Measurements from ENCODE around the gene DFFB.

The DFFB gene

DNA sequence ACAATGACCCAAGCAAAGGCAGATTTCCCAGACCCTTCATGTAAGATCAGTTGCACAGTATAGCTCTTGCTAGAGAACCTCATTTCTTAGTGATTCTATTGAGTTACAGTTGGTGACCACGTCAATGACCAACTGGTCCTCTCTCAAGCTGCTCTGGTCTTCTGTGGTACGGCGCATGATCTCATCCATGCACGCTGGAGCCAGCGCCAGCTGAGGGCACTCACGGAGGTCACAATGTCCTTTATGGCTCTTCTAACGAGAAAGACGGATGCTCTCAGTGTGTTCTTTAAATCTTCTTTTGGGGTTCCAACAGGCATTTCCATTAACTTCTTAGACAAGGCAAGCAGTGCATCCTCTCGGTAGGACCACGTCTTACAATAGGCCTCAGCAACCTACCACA is 22.6 kb upstream of the DFFB start:
- DNase-seq = no peak

DNA sequence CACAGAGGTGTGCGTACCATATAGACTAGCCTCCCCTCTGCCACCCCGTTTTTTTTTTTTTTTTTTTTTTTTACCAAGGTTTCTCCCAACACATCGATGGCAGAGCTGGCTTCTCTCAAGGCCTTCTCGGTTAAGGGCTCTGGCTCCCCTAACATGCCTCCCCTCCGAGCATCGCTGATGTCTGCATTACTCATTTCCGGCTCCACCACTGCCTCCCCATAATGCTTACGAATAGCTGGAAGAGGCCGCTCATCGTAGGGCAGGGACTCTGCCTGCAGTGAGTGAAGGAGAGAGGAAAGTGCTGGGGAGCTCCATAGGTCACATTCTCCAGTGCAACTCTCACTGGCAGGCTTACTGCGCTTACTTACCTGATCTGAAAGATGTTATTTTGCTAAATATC is 20.9 kb upstream of the DFFB start:
- DNase-seq = no peak

DNA sequence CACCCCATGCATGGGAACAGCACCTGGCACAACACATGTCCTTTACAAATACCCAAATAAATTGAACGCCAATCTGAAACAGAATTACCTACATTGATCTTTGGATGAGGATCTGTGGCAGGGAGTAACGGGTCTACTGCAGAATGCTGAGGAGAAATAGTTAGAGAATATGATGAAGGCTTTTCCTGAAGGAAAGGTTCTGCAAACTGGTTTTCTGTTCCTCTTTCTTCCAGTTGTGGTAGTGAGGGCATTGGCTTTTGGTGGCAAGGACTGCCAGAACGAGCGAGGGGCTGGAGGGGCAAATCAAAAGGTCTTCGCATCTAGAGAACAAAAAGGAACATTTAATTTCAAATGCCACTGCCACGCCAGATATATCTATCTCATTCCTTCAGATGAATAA is 20.1 kb upstream of the DFFB start:
- DNase-seq = no peak

DNA sequence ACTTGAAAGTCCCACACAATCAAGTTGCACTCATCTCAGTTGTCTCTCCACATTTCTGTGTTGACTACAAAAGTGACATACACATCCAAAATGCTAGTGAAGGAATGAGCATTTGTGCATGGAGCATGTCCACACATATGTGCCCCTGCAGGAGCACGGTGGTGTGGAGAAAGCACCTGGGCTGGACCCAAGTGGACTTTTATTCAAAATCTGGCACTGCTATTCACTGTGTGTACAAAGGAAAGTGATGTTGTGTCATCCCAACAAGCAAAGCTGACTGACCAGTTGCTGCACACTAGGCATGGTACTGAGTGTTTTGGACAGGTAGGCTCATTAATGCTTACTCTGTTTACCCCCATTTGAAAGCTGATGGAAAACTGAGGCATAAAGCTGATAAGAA is 19.6 kb upstream of the DFFB start:
- no peak for DNase-seq

DNA sequence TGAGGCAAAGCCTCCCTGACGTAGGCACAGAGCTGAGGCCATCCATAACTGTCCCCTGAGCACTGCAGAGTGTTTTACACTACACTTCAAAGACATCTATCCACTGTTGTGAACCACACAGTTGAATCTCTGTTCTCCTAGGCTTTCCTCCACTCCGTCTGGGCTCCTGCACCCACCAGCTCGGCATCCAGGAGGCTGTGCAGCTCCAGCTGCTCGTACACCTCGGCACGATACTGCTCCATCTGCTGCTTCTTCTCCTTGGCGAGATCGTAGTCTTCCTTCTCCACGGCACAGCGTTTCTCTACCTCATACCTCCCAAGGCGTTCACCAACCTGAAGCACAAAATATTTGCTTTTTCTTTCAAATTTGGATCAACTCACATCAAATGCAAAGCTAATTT is 18.5 kb upstream of the DFFB start:
- no peak for DNase-seq

DNA sequence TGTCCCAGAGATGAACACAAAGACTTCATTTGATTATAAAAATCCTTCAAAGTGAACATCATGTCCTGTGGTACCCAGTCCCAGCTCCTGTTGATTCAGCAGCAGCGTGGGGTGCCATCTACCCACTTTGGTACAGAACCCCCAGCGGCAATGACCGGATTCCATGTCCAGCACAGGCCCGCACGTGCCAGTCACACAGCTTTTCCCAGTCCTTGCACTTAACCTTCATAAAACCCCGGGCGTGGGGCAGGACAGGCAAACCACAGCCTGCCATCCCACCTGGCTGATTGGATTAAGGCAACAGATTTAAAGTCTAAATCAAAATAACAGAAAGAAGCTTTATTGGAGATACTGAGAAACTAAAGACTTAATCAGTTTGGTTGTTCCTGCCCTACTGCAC is 15.8 kb upstream of the DFFB start:
- DNase-seq = no peak

DNA sequence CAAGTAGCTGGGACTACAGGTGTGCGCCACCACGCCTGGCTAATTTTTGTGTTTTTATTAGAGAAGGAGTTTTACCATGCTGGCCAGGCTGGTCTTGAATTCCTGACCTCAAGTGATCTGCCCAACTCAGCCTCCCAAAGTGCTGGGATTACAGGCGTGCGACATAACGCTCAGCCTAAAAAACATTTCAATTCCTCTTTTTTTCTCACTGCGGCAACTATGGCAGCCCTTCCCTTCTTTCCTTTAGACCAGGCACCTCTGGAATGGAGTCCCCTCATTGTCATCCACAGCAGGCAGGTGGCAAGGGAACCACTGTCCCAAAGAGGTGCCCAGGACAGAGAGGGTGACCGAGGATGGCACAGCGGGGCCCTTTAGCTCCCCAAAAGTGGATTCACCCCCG is 14.4 kb upstream of the DFFB start:
- no peak for DNase-seq

DNA sequence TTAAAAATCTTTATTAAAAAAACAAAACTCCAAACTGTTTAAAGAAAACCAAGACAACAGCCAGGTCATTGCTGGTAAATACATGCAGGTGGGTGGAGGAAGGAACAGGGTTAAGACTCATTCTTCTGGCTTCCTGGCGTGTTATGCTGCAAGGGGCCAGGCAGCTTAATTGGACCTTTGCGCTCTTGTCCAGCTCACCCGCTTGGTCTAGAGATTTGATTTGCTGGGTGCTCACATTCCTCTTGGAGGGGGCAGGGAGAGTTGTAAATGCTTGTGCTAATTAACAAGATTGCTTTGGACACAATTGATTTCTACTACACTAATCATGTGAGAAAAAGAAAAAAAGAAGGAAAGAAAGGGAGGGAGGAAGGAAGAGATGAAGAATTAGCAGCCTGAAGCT is 10.7 kb upstream of the DFFB start:
- DNase-seq = no peak

DNA sequence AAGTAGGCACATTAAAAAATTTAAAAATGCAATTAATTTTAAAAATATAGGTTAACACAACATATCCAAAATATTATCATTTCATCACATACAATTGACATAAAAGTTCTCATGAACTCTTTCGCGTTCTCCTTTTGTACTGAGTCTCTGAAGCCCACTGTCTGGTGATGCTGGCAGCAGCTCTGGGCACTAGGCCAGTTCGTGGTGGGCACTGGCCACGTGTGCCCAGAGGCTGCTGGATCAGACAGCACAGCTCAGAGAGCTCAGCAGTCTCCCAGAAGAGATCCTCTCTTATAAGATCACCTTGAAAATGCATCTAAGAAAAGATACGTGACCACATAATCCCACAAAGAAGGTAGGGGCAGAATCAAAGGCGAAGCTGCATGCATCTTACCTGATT is 10.2 kb upstream of the DFFB start:
- DNase-seq = no peak

DNA sequence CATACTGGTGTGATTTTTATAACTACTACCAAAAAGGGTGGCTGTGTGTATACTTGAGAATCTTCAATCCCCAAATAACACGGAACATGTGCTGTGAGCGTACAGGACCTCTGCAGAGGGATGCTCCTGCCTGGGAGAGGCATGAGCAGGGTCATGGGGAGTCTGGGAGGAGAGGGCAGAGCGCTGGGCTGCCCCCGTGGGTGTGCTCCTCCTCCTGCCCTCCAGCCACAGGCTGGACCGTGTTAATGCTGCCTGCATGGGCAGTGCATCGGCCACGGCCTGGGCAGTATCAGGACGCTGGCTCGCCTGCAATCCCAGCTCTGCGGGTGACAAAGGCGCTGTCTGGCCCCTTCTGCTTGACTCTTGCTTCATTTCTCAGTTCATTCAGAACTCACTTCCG is 6.4 kb upstream of the DFFB start:
- no peak for DNase-seq

DNA sequence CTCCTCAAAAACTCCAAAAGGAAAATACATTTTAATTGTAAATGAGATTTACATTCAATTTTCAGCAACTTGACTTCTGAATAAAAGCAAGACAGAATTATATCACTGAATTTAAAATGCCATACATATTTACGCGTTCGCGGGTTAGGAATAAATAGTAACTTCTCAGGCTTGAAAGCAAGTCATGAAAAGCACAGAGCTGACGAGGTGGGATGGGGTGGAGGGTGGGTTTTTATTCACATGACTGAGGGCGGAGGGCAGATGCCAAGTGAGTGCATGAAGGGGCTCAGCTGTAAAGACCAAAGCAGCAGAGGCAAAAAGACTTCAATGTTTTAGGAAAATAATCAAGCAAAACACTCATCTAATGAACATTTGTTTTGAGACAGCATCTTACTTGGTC is 6.0 kb upstream of the DFFB start:
- DNase-seq = no peak

DNA sequence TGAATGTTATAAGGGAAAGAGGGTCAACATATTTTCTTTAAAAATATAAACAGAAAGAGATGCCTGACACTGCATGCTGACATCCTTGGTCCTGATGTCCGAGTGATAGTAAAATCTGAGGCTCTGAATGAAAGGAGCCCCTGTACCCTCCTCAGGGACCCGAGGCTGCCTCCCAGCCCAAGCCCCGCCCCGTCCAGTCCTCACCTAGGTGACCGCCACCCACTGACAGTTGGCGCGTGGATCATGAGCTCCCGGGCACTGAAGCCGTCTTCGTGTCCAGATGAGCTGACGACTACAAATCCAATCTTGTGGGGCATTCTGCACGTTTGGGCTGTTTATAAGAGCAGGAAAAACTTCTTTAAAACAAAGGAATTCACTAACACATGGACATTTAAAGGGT is 5.2 kb upstream of the DFFB start:
- no peak for DNase-seq

DNA sequence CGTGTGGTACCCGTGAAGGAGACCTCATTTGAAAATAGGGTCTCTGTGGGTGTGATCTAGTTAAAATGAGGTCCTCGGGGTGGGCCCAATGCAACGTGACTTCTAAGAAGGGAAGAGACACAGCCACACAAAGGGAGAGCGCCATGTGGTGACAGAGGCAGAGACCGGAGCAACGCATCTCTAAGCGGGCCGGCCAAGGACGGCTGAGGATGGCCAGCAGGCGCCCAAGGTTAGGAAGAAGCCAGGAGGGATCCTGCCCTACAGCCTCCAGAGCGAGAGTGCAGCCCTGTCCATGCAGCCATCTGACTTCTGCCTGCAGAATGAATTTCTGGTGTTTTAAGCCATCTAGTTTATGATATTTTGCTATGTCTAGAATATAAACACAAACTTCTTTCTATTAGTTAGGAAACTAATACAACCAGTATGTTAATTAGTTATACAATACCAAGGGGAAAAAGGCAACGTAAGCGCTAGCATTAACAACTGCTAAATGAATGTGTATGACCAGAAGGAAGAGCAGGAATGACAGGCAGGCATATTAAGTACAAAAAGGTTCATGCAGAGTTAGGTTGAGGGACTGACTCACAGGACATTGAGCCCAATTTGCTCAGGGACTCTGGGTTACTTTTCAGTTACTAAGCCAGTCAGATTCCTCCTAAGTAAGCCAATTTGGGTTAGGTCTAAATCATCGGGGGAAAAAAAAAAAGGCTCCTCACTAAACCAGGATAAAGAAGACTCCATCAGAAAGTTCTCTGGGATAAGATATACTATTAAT is 4.4 kb upstream of the DFFB start:
- DNase-seq = no peak

DNA sequence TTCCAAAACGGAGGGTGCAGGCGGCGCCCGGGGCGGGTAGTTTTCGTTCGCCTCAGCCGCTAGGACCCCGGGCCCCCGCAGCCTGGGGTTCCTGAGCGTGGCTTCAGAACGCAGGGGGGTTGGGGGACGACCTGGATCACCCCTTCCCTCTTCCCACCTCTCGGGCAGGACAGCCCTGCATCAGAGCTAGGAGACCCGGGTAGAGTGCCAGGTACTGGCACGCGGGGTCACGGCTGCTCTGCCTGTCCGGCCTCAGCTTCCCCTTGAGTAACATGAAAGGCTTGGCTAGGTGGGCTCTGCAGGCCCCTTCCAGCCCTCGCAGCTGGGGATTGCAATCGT is 484 bp downstream of the DFFB start:
- DNase-seq = no peak

DNA sequence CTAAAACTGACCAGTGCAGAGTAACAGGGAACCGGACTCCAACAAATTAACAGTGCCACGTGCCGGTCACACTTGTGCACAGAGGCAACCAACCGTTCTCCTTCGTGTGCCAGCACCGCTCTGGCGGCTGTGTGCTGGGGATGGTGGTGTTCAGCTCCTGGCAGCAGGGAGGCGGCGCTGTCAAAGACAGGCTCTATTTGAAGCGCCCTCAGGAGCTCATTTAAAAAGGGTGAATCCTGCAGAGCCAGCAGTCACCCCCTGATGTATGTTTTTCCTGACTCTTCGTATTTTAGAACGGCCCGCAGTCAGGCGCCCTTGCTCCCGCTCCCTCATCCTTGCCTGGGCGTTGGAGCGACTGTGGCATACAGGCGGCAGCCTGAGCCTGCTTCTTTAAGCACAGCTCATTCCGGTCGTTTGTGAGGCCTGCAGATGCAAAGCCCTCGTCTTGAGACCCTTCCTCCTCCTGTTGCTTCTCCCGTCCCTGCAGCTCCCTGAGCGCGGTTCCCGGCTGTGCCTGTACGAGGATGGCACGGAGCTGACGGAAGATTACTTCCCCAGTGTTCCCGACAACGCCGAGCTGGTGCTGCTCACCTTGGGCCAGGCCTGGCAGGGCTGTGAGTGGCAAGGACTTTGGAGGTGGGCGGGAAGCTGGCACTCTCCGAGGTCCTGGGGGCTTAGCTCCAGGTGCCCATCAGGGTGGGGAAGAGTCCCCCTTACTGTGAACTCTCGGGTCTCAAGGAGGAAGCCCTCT is 1.1 kb downstream of the DFFB start:
- DNase-seq = peak; percentile 13

DNA sequence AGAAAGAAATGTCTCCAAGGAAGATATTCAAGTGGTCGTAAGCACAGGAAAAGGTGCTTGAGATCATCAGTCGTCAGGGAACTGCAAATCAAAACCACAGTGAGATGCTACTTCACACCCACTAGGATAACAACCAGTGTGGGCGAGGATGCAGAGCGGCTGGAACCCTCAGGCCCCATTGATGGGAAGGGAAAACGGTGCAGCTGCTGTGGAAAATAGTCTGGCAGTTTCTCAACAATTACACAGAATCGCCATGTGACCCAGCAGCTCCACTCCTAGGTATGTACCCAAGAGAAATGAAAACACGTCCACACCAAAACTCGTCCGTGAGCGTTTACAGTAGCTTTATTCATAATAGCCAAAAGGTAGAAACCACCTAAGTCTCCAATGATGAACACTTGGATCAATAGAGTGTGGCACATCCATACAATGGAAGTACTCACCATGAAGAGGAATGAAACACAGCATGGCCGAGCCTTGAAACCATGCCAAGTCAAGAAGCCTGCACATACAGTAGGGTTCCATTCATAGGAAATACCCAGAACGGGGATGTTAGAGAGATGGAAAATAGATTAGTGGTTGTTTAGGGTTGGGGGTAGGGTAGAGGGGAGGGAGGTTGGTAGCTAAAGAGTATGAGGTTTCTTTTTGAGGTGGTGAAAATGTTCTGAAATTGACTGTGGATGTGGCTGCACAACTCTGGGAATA is 6.1 kb downstream of the DFFB start:
- no peak for DNase-seq

DNA sequence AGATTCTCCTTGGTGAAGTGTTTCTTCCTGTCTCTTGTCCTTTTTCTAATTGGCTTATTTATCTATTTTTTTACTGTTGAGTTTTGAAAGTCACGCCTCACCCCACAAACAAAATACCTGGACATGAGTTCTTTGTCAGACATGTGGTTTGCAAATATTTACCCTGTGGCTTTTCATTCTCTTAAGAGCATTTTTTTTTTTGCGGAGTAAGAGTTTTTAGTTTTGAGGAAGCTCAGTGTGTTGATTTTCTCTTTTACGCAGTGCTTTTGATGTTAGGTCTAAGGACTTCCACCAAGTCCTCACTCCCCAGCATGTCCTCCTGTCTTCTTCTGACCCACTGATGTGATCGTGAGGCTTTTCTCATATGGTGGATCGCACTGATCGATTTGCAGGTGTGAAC is 7.6 kb downstream of the DFFB start:
- DNase-seq = no peak

DNA sequence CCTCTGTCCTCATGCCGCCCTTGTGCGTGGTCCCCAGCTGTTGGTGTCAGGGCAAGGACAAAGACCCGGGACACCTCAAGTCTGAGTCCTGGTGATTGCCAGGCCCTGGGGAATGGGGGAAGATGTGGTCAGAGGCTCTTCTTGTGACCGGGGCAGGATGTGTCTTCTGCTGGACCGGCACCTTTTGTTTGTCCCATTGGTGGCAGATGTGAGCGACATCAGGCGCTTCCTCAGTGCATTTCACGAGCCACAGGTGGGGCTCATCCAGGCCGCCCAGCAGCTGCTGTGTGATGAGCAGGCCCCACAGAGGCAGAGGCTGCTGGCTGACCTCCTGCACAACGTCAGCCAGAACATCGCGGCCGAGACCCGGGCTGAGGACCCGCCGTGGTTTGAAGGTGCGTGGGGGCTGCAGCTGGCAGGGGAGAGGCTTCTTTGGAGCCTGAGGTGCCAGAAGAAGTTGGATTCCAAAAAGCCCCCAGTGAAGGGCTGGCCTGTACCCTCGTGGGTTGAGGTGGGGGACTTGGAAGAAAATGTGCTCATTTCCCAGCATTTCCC is 8.4 kb downstream of the DFFB start:
- no peak for DNase-seq

DNA sequence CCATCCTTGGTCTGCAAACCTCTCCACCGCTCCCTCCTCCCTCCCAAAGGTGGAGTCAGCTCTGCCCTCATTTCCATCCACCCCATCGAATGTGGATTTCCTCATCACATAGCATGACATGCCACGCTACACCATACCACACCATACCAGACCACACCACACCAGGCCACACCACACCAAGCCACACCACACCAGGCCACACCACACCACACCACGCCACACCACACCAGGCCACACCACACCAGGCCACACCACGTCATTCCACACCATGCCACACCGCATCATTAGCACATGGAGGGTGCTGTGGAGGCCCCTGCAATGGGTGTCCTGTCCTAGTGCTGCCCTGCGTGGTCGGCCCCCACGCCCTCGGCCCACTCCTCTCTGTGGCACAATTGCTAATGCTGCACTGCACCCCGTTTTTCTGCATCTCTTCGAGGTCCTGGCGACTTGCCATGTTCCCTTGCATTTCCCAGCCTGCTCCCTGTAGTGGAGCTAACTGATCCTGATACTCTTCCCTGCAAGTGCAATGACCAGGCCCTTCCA is 11.3 kb downstream of the DFFB start:
- no peak for DNase-seq

DNA sequence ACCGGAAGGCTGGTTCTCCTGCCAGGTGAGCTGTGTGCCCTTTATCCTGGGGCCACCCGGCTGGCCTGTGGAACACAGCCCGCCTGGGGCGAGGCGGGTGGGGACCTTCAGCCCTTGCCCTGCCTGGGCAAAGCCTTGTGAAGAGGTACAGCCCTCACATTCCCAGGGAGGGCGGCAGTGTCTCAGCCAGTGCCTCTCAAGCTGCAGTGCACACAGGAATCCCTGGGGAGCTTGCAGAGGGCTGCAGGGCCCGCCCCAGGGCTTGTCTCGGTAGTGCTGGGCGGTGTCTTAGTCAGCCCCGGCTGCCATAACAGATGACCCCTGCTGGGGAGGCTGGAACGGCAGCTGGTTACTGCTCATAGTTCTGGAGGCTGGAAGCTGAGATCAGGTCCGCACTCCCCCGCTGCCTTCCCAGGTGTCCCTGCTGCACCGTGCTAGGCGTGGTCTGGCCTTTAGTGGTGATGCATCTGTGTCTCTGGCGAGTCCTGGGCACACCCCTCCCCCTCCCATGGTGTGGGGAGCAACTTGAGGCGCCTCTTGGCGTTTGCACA is 12.6 kb downstream of the DFFB start:
- DNase-seq = no peak

DNA sequence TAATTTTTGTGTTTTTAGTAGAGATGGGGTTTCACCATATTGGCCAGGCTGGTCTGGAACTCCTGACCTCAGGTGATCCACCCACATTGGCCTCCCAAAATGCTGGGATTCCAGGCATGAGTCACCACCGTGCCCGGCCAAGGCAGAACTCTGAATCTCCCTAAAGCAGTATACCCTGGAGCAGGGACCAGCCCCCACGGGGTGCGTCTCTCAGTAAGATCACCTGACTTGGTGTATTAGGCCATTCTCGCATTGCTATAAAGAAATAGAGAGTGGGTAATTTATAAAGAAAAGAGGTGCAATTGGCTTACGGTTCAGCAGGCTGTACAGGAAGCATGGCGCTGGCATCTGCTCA is 14.2 kb downstream of the DFFB start:
- DNase-seq = no peak

DNA sequence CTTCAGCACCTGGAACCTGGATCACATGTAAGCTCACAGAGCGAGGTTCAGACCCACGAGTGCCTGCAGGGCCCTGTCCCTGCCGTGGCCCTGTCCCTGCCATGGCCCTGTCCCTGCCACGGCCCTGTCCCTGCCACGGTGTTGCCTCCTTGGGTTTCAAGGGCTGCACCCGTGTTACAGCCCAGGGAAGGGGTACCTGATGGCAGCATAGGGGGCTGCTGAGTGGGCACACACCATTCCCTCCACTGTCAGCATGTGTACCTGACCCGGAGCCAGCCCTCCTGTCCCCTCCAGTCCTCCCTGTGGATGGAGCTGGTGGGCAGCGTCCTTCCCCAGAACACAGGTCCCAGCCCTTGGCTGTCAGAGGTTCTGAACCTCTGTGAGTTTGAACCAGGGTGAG is 15.3 kb downstream of the DFFB start:
- no peak for DNase-seq

DNA sequence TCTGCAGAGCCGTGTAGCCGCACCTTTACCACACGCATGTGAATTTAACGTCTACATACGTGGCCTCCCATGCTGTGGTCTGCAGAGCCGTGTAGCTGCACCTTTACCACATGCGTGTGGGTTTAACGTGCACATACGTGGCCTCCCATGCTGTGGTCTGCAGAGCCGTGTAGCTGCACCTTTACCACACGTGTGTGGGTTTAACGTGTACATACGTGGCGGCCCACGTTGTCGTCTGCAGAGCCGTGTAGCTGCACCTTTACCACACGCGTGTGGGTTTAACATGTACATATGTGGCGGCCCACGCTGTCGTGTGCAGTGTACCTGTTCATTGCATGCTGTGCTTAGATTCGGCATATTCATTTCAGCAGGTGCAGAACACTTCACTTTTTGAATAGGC is 17.5 kb downstream of the DFFB start:
- DNase-seq = no peak

DNA sequence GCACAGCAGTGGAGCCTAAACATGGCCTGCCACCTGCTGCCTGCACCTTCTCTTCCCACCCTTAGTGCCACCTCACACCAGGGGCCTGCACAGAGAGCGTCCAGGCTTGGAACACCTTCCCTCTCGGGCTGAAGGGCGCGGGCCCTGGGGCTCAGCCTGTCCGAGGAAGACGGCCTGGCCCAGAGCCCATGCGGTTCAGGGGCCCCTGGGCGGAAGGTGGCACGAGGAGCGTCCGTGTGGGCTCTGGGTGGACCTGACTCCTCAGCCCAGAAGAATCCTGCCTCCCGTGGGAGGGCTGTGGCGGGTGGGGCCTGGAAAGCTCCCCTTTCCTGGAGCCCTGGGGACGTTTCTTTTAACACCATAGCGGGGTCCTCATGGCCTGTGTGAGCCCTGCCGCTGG is 19.4 kb downstream of the DFFB start:
- DNase-seq = no peak
